H1 (cell line): Measurements from ENCODE around the gene TRDN.

Experiments used
- BRCA1 ChIP-seq: IDR thresholded peaks from 2 replicates; pipeline ENCODE4 v1.6.1; 2012; ENCODE audit warnings: low read depth, low read length, improper control_type of control experiment
- EP300 ChIP-seq, 2 experiments: IDR thresholded peaks; 1 replicate in 1 of 2; 2 replicates in 1 of 2; pipeline ENCODE4 v1.6.1; 2011 to 2012; ENCODE audit warnings: low read depth in 2 of 2, low read length in 2 of 2, mild to moderate bottlenecking in 2 of 2, borderline replicate concordance in 1 of 2, inconsistent platforms in 1 of 2, moderate library complexity in 1 of 2
- TF ChIP-seq, protein P1 (sequence below), 3 experiments: IDR thresholded peaks; 1 replicate in 2 of 3; 2 replicates in 1 of 3; pipeline versions ENCODE4 v1.5.1 to v1.6.1; 2011; ENCODE audit warnings: low read length in 3 of 3, mild to moderate bottlenecking in 3 of 3, inconsistent platforms in 2 of 3, low read depth in 1 of 3, moderate library complexity in 1 of 3; ENCODE audit not compliant: insufficient read depth in 1 of 3; ENCODE audit errors: control extremely low read depth in 1 of 3

DNA sequence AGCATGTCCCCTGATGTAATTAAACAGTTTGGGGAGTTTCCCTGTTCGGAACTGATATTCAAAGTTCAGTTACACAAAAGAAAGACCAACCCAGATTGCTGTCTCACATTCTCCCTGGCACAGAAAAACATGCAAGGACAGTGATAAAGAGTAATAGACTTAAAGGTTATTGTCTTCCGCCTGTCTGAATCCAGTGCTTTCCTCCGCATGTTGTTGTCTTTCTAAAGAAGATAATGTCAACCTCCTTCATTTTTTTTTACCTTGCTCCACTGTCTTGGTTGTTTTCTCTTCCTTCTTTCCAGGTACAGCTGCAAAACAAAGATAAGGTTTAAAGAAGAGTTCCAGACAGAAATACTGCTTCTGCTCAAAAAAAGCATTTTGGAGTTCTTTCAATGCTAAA lies 284.5 kb downstream of the TRDN start:
- TF ChIP-seq, protein P1, sequence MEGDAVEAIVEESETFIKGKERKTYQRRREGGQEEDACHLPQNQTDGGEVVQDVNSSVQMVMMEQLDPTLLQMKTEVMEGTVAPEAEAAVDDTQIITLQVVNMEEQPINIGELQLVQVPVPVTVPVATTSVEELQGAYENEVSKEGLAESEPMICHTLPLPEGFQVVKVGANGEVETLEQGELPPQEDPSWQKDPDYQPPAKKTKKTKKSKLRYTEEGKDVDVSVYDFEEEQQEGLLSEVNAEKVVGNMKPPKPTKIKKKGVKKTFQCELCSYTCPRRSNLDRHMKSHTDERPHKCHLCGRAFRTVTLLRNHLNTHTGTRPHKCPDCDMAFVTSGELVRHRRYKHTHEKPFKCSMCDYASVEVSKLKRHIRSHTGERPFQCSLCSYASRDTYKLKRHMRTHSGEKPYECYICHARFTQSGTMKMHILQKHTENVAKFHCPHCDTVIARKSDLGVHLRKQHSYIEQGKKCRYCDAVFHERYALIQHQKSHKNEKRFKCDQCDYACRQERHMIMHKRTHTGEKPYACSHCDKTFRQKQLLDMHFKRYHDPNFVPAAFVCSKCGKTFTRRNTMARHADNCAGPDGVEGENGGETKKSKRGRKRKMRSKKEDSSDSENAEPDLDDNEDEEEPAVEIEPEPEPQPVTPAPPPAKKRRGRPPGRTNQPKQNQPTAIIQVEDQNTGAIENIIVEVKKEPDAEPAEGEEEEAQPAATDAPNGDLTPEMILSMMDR (IDR thresholded peaks at IDR 0.05; ENCODE audit: control extremely low read depth in 1 of 3, insufficient read depth in 1 of 3, low read depth in 1 of 3, low read length in 3 of 3) = no peak
- TF ChIP-seq BRCA1 = no peak
- TF ChIP-seq EP300 (IDR thresholded peaks at IDR 0.05; ENCODE audit: borderline replicate concordance in 1 of 2, low read depth in 2 of 2, low read length in 2 of 2) = no peak
